Measurements from ENCODE around the gene SLC22A15.
"Not testable (repeated sequence)": the region's sequence is repeated elsewhere in the genome, so short reads cannot be mapped to it uniquely, and the experiment has no call there.

The SLC22A15 gene

GRCh38 chr1:116031302-116031835 is 55.1 kb downstream of the SLC22A15 start:
- DNase-seq (ENCODE audit: low read depth in 2 of 3, low spot score in 2 of 3), result no peak

- DNase-seq (ENCODE audit: low read depth in 2 of 3, low spot score in 2 of 3), result no peak
These were observed 57.0 kb downstream of the SLC22A15 start for GRCh38 chr1:116033322-116033721.

DNA sequence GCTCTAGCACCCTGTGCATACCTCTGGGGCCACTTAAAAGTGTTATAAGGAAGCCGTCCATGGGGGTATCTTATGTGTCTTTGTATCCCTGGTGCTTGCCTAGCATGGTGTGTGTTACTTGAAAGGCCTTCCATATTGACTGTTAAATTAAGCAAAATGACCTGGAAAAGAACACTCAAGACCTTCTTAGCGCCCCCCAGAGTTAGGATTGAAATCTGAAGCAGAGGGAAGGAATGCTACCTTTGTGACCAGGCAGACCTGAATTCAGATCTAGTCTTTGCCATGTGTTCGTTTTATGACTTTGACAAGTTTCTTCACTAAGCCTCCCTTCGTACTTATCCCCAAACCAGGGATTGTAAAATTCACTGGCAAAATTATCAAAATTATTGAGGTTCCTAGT is 59.9 kb downstream of the SLC22A15 start:
- no peak for DNase-seq (ENCODE audit: low read depth in 2 of 3, low spot score in 2 of 3)

- no peak for DNase-seq (ENCODE audit: low read depth in 2 of 3, low spot score in 2 of 3)
These were observed 62.4 kb downstream of the SLC22A15 start for GRCh38 chr1:116038679-116039078.

GRCh38 chr1:116044071-116044470 is 67.8 kb downstream of the SLC22A15 start:
- no peak for DNase-seq (ENCODE audit: low read depth in 2 of 3, low spot score in 2 of 3)

DNA sequence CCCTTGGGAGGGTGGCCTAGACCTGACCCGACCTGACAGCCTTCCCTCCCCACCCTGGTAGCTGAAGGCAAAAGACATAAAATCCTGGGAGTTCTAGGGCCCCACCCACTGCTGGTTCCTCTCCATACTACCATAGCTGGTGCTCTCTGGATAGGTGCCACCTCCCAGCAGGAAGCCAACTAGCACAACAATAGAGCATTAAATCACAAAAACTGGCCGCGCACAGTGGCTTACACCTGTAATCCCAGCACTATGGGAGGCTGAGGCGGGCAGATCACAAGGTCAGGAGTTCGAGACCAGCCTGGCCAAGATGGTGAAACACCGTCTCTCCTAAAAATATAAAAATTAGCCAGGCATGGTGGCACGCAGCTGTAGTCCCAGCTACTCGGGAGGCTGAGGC is 70.6 kb downstream of the SLC22A15 start:
- DNase-seq (ENCODE audit: low read depth in 2 of 3, low spot score in 2 of 3), result not testable (repeated sequence)

GRCh38 chr1:116051896-116052295 is 75.6 kb downstream of the SLC22A15 start:
- DNase-seq (ENCODE audit: low read depth in 2 of 3, low spot score in 2 of 3), result not testable (repeated sequence)

- no peak for DNase-seq (ENCODE audit: low read depth in 2 of 3, low spot score in 2 of 3)
These were observed 85.9 kb downstream of the SLC22A15 start for GRCh38 chr1:116062201-116062600.

GRCh38 chr1:116064616-116065015 is 88.3 kb downstream of the SLC22A15 start:
- no peak for DNase-seq (ENCODE audit: low read depth in 2 of 3, low spot score in 2 of 3)

DNA sequence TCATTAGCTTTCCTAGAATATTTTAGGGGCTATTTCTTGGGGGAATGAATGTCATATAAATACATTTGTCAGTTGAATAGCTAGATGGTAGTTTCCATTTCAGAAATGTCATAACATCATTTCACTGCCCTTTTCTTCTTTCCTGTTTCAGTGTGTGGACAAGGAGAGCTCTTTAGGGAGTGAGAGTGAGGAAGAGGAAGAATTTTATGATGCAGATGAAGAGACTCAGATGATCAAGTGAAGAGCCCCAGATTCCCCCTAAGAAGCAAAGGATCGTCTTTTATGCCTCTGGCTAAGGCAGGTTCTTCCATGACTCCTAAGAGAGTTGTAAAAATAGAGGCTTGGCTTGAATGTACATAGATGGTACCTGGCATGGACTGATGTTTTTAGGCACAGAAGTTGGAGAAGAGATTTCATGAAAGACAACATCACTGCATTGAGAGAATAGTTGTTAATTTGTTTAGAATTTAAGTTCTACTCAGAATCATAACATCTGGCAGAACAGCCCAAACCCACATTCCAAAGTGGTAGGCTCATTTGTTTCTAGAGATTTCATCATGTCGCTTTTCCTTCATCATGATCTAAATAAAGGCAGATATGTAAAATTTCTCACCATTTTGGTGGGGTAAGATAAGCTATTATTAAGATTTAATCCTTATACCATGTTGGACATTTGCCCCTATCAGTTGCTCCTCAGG is 90.7 kb downstream of the SLC22A15 start:
- no peak for DNase-seq (ENCODE audit: low read depth in 2 of 3, low spot score in 2 of 3)

- no peak for DNase-seq (ENCODE audit: low read depth in 2 of 3, low spot score in 2 of 3)
These were observed 91.2 kb downstream of the SLC22A15 start for GRCh38 chr1:116067566-116067890.

DNA sequence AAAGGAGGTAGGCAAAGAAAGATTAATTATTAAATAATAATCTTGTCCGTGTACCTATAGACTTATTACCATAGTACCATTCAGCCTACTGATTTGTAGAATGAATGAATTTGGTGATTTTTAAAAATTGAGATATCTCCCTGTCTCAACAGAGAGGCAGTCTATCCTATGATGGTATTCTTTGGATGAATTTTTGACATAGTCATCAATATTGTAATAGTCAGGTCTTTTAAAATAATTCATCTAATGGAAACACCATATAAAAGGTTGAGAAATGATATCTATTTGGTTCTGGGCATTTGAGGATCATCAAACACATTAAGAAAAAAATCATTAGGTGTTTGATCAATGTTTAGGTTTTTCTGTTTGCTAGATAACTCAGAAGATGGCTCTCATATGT is 99.3 kb downstream of the SLC22A15 start:
- no peak for DNase-seq (ENCODE audit: low read depth in 2 of 3, low spot score in 2 of 3)

GRCh38 chr1:116075990-116076389 is 99.7 kb downstream of the SLC22A15 start:
- no peak for DNase-seq (ENCODE audit: low read depth in 2 of 3, low spot score in 2 of 3)

GRCh38 chr1:116076831-116077230 is 100.5 kb downstream of the SLC22A15 start:
- no peak for DNase-seq (ENCODE audit: low read depth in 2 of 3, low spot score in 2 of 3)

GRCh38 chr1:116078699-116079223 is 102.4 kb downstream of the SLC22A15 start:
- no peak for DNase-seq (ENCODE audit: low read depth in 2 of 3, low spot score in 2 of 3)

- no peak for DNase-seq (ENCODE audit: low read depth in 2 of 3, low spot score in 2 of 3)
These were observed 111.3 kb downstream of the SLC22A15 start for GRCh38 chr1:116087628-116088027.

DNA sequence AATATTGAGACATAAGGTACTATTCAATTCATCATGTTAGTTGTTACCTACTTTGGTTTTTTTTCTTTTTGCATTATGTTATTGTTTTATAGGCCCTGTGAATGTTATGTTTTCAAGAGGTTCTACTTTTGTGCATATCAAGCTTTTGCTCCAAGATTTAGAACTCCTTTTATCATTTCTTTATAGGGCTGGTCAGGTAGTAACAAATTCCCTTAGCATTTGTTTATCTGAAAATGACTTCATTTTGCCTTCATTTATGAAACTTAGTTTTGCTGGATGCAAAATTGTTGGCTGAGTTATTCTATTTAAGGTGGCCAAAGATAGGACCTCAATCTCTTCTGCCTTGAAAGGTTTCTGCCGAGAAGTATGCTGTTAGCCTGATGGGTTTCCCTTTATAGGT is 113.6 kb downstream of the SLC22A15 start:
- no peak for DNase-seq (ENCODE audit: low read depth in 2 of 3, low spot score in 2 of 3)

DNA sequence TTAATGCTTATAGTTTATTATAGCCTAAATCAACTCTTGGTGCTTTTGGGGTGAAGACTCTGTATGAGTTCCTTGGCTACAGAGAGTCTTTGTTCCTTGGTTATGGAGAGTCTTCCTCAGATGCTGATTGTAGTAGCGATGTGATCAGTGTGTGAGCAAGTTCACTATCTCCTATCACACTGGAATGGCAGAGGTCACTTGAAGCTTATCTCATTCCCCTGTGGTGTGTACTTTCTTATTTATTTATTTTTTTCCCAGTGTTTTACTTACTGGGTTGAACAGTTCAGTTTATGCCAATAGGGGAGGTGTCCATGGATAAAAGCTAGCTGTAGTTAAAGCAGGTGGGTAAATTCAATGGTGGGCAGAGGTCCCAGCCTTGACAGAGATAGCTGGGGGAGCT is 114.8 kb downstream of the SLC22A15 start:
- DNase-seq (ENCODE audit: low read depth in 2 of 3, low spot score in 2 of 3), result no peak

DNA sequence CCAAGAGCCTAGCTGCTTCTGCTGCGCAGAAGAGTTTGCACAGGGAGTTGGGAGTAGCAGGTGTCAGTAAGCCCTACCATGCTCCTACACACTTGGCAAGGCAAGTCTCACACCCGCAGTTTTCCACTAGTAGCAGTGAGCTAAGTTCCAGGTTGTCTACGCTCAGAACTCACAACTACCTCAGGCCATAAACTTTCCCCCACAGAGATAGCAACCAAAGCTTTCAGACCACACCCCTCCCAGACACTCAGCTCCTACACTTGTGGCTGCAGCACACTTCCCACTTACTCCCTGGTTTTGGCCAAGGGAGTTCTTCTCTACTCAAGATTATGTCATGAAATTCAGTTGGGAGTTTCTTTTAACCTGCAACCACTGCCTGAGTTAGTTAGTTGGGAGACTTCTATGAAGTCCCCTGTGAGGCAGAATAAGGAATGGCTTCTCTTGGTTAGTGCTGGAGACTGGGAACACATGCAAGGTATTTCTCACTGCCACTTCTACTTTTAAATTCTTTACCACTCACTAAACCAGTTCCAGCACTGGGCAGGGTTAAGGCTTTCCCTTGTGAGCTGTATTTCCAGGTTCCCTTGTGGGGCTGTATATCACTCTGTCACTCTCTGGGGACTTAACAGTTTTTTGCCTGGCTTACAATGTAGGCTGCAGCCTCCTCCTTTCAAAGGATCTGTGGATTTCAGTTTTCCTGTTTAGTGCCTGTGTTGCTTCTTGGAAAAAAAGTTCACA is 116.6 kb downstream of the SLC22A15 start:
- DNase-seq (ENCODE audit: low read depth in 2 of 3, low spot score in 2 of 3), result no peak

GRCh38 chr1:116095027-116095426 is 118.7 kb downstream of the SLC22A15 start:
- DNase-seq (ENCODE audit: low read depth in 2 of 3, low spot score in 2 of 3), result no peak

- no peak for DNase-seq (ENCODE audit: low read depth in 2 of 3, low spot score in 2 of 3)
These were observed 119.8 kb downstream of the SLC22A15 start for GRCh38 chr1:116096013-116096618.

DNA sequence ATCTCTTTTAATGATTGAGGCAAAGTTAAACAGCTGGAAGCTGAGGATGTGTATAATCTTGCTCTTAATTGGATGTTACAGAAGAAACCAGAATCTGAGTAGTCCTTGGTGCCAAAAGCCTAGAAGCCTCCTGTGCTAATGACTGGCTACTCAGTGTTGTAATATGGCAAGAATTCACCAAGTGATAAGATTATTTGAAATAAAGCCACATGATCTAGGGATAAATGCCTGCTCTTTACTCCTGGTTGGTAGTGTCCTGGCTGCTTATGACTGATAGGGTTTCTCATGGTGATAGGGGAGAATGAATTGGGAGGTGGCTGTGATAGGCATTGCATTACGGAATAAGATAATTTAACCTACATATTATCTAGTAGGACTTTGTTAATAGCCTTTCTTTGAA is 121.3 kb downstream of the SLC22A15 start:
- no peak for DNase-seq (ENCODE audit: low read depth in 2 of 3, low spot score in 2 of 3)

All from activated CD8-positive, alpha-beta memory T cell treated with anti-CD3 and anti-CD28 coated beads for 48 hours (primary cell).